Activated naive CD4-positive, alpha-beta T cell treated with anti-CD3 and anti-CD28 coated beads, Interleukin-2, amount 50 U/mL, for 72 hours (primary cell): ENCODE measurements around the gene CTTN. TPM values are rescaled to one million over a fixed set of nuclear protein-coding genes. Genes with fewer than 3 reads are reported as not detected.

Experiments
- ATAC-seq, 2 donors: fragments of 150-1000 bp; cut with Tn5 transposase; 2 replicates each; pipeline ENCODE4 v1.10.0; 2021; ENCODE audit warnings: mild to moderate bottlenecking in 2 of 2, moderate library complexity in 2 of 2
- DNase-seq, 2 donors: peaks; one replicate each; pipeline ENCODE4 v3.0.0; 2021 to 2022; ENCODE audit warnings: low spot score in 2 of 2
- H3K27ac Mint-ChIP-seq, 2 donors: one replicate each; pipeline ENCODE4 v1.8.0; 2022; ENCODE audit warnings: mild to moderate bottlenecking in 2 of 2, mixed read lengths in 2 of 2
- H3K36me3 Mint-ChIP-seq, 2 donors: one replicate each; pipeline ENCODE4 v1.8.0; 2022; ENCODE audit warnings: mixed read lengths in 2 of 2
- H3K9me3 Mint-ChIP-seq, 2 donors: one replicate each; pipeline ENCODE4 v1.8.0; 2022; ENCODE audit warnings: mixed read lengths in 2 of 2
- total RNA-seq, 2 donors: library from RNA; stranded (reverse); gene quantifications; one replicate each; pipeline ENCODE4 v1.2.3, GENCODE V29; 2022

Gene CTTN
- total RNA-seq, 2 donors from 2014 or later, result 9.7 to 45.1 TPM

DNA sequence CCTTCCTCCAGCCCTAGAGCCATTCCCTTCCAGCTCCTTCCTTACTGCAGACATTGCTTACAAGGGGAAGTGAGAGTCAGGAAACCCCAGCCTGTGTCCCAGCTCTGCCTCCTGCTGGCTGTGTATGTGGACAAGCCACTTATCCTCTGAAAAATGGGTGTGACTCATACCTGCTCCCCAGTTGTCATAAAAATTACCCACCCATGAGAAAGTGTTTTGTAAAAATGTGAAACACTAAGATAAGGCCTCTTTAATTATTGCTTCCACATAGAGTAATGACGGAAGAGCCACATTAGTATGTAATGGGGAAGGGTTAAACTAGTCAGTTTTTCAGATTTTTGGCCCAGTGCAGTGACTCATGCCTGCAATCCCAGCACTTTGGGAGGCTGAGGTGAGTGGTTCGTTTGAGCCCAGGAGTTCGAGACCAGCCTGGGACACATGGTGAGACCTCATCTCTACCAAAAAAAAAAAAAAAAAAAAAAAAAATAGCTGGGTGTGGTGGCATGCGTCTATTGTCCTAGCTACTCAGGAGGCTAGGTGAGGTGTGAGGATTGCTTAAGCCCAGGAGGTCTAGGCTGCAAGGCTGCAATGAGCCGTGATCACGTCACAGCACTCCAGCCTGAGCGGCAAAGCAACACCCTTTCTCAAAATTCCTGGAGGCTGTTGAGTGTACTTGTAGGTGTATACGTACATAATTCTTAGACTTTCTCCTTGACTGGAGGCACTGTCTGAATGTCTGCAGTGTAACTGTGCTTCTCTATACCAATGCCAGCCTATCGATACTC is 84.9 kb downstream of the CTTN start:
- Mint-ChIP-seq H3K9me3 (no peaks in the 10 kb centered on the region), H3K36me3 (no peaks in the 10 kb centered on the region), H3K27ac (no peak overlapping the region)
- ATAC-seq, result no peak
- no peak for DNase-seq

DNA sequence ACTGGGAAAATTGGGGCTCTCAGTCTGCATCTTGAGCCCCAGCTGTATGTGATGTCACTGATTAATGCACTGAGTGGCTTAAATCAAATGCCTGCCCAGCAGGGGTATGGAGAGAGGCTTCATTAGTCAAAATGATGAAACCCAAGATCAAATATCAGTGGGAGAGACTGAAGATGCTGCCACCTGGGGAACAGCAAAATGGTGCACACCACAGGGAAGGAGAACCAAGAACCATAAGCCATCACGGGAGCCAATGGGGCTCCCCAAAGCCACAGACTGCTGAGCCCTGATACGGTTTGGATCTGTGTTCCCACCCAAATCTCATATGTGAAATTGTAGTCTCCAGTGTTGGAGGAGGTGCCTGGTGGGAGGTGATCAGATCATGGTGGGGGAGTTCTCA is 85.6 kb downstream of the CTTN start:
- ATAC-seq (no peak), DNase-seq (no peak)
- no peaks in the 10 kb centered on the region for H3K9me3 Mint-ChIP-seq
- no peak overlapping the region for H3K27ac Mint-ChIP-seq
- no peaks in the 10 kb centered on the region for H3K36me3 Mint-ChIP-seq

DNA sequence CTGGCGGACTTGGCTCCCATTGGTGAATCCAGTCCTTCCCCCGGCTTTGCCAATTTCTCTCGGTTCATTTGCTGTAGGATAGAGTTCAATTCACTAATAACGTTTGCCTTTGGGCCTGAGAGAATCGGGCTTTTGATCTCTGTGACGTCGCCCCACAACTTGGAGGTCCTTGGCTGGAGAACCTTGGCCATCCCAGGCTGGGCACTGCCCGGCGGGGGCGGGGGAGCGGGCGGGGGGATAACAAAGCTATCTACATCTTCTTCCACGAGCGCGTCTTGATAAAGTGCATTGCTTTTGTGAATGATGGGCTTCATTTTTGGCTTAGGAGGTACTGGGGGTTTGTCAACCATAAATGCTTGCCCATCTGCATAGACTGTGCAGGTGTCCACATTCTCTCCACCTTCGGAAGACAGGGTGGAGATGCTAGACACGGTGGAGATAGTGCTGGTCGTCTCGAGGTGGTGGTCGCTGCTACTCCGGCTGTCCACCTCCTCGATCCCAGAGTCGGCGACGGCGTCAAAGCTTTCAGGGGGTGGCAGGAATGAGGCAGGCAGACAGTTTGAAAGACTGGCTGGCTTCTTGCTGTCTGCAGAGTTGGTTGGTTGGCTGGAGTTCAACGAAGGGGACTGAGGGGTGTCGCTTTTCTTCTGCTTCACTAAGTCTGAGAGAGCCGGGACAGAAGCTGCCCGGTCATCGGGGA is 87.1 kb downstream of the CTTN start:
- Mint-ChIP-seq H3K27ac (no peak overlapping the region), H3K36me3 (no peaks in the 10 kb centered on the region), H3K9me3 (no peaks in the 10 kb centered on the region)
- DNase-seq (no peak), ATAC-seq (no peak)

DNA sequence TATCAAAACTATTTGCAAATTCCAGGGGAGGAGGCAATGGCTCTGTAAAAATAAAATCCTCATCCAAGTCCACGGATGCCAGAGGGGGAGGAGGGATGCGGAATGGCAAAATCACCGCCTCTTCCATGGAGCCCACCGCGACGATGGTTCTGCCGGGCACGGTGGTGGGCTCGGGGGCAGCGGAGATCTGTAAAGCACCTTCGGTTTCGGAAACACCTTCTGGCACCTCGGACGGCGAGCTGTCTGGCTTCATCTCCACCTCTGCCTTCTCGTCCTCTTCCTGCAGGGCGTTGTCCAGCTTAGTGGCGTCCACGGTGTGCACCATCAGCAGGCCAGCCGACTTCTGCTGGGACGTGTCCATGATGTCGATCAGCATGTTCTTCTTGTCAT is 87.7 kb downstream of the CTTN start:
- Mint-ChIP-seq H3K27ac (no peak overlapping the region), H3K9me3 (no peaks in the 10 kb centered on the region), H3K36me3 (no peaks in the 10 kb centered on the region)
- DNase-seq (no peak), ATAC-seq (no peak)

Other genes starting within 250 kb of the CTTN start
- 10 to 100 TPM; 22.7 to 34.4 TPM for gene FADD, start 195.2 kb upstream of the CTTN start, total RNA-seq
- gene PPFIA1, start 127.8 kb upstream of the CTTN start, total RNA-seq, result 10 to 100 TPM; 31.4 to 37.9 TPM